CD4-positive, alpha-beta T cell treated with Interleukin-15 for 1 hour (primary cell): ENCODE results near the gene ZNF391.
"Not testable (repeated sequence)": the region's sequence is repeated elsewhere in the genome, so short reads cannot be mapped to it uniquely, and the experiment has no call there.

Experiments
- DNase-seq: peaks from one replicate; pipeline ENCODE4 v3.0.0-alpha.2; 2020

The ZNF391 gene

GRCh38 chr6:27424851-27425250 lies 36.3 kb downstream of the ZNF391 start:
- not testable (repeated sequence) for DNase-seq

GRCh38 chr6:27426045-27426620 lies 37.6 kb downstream of the ZNF391 start:
- DNase-seq: no peak

- no peak for DNase-seq
Observed at GRCh38 chr6:27428502-27428901, 39.9 kb downstream of the ZNF391 start.

GRCh38 chr6:27428966-27429365 lies 40.4 kb downstream of the ZNF391 start:
- no peak for DNase-seq

- DNase-seq: no peak
Observed at GRCh38 chr6:27433714-27434113, 45.2 kb downstream of the ZNF391 start.

GRCh38 chr6:27439371-27439770 lies 50.8 kb downstream of the ZNF391 start:
- no peak for DNase-seq

GRCh38 chr6:27441001-27441400 lies 52.4 kb downstream of the ZNF391 start:
- DNase-seq: no peak

GRCh38 chr6:27442932-27443331 lies 54.4 kb downstream of the ZNF391 start:
- no peak for DNase-seq

- DNase-seq: no peak
Observed at GRCh38 chr6:27448456-27448855, 59.9 kb downstream of the ZNF391 start.

GRCh38 chr6:27451660-27452390 lies 63.3 kb downstream of the ZNF391 start:
- no peak for DNase-seq

- DNase-seq: no peak
Observed at GRCh38 chr6:27452496-27452897, 63.9 kb downstream of the ZNF391 start.
